HG02970 (cell line): ENCODE data around the gene CREB5.

ENCODE experiments used
- ATAC-seq: cut with Tn5 transposase; IDR thresholded peaks from one replicate; pipeline ENCODE4 v1.9.1; 2021; ENCODE audit warnings: mild to moderate bottlenecking, moderate library complexity, moderate number of reproducible peaks; ENCODE audit not compliant: unreplicated experiment, low FRiP score

CREB5 gene

GRCh38 chr7:28753613-28754012 lies 341.3 kb downstream of the CREB5 start:
- ATAC-seq: no peak

GRCh38 chr7:28754027-28754426 lies 341.7 kb downstream of the CREB5 start:
- no peak for ATAC-seq

- ATAC-seq: no peak
These were observed 342.1 kb downstream of the CREB5 start for GRCh38 chr7:28754447-28754846.

- ATAC-seq: no peak
These were observed 342.9 kb downstream of the CREB5 start for GRCh38 chr7:28755255-28755654.

- ATAC-seq: no peak
These were observed 345.9 kb downstream of the CREB5 start for GRCh38 chr7:28758186-28758585.

GRCh38 chr7:28759475-28759971 lies 347.2 kb downstream of the CREB5 start:
- no peak for ATAC-seq

- ATAC-seq: no peak
These were observed 349.2 kb downstream of the CREB5 start for GRCh38 chr7:28761505-28761904.

GRCh38 chr7:28762651-28763050 lies 350.3 kb downstream of the CREB5 start:
- ATAC-seq: no peak

- no peak for ATAC-seq
These were observed 354.0 kb downstream of the CREB5 start for GRCh38 chr7:28766359-28766758.

- ATAC-seq: no peak
These were observed 355.0 kb downstream of the CREB5 start for GRCh38 chr7:28767356-28767755.

- ATAC-seq: no peak
These were observed 356.3 kb downstream of the CREB5 start for GRCh38 chr7:28768577-28769147.

GRCh38 chr7:28771906-28772622 lies 359.7 kb downstream of the CREB5 start:
- ATAC-seq: no peak

GRCh38 chr7:28773423-28774145 lies 361.3 kb downstream of the CREB5 start:
- ATAC-seq: no peak

- ATAC-seq: no peak
These were observed 362.1 kb downstream of the CREB5 start for GRCh38 chr7:28774261-28774988.

- ATAC-seq: no peak
These were observed 364.3 kb downstream of the CREB5 start for GRCh38 chr7:28776463-28777157.

GRCh38 chr7:28778786-28779185 lies 366.5 kb downstream of the CREB5 start:
- ATAC-seq: no peak

GRCh38 chr7:28779954-28780353 lies 367.6 kb downstream of the CREB5 start:
- no peak for ATAC-seq

- no peak for ATAC-seq
These were observed 370.0 kb downstream of the CREB5 start for GRCh38 chr7:28782362-28782761.

GRCh38 chr7:28784171-28784902 lies 372.0 kb downstream of the CREB5 start:
- no peak for ATAC-seq
